GM19023 (cell line): Measurements from ENCODE around the gene DBX2.
"Not testable (repeated sequence)": the region's sequence is repeated elsewhere in the genome, so short reads cannot be mapped to it uniquely, and the experiment has no call there.

Experiments used
- ATAC-seq: cut with Tn5 transposase; IDR thresholded peaks from one replicate; pipeline ENCODE4 v1.9.1; 2021; ENCODE audit warnings: mild to moderate bottlenecking, moderate library complexity; ENCODE audit not compliant: unreplicated experiment

Gene DBX2

GRCh38 chr12:45012749-45013148 lies 38.1 kb downstream of the DBX2 start:
- ATAC-seq = no peak

- ATAC-seq = no peak
Observed at GRCh38 chr12:45010059-45010458, 40.8 kb downstream of the DBX2 start.

GRCh38 chr12:45008211-45008610 lies 42.7 kb downstream of the DBX2 start:
- no peak for ATAC-seq

- ATAC-seq = no peak
Observed at GRCh38 chr12:44999355-44999754, 51.5 kb downstream of the DBX2 start.

DNA sequence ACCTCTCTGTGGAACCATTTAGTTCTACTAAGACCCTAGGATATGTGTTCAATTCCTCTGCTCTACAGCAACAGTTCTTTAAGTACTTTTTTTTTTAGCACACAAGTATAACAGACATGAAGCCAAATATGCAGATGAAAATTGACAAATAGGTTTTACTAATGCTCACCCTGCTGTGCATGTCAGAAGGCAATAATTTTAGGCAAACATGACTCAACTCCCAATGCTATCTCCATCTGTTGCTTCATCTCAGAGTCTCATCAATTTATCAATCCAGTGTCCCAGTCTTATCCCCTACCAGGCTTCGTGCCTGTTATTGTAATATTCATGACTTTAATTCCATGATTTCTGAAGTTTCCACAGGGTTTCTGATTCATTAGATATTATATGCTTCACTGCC lies 57.7 kb downstream of the DBX2 start:
- no peak for ATAC-seq

DNA sequence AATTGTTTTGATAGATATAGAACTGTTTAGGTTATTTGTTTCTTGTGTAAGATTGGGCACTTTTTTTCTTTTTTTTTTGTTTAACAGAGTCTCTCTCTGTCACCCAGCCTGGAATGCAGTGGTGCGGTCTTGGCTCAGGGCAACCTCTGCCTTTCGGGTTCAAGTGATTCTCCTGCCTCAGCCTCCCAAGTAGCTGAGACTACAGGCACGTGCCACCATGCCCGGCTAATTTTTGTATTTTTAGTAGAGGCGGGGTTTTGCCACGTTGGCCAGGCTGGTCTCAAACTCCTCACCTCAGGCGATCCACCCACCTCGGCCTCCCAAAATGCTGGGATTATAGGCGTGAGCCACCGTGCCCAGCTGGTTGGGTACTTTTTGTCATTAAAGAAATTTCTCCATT lies 66.0 kb downstream of the DBX2 start:
- ATAC-seq = not testable (repeated sequence)

- ATAC-seq = no peak
Observed at GRCh38 chr12:44979918-44980317, 71.0 kb downstream of the DBX2 start.

GRCh38 chr12:44976246-44976645 lies 74.7 kb downstream of the DBX2 start:
- ATAC-seq = no peak

DNA sequence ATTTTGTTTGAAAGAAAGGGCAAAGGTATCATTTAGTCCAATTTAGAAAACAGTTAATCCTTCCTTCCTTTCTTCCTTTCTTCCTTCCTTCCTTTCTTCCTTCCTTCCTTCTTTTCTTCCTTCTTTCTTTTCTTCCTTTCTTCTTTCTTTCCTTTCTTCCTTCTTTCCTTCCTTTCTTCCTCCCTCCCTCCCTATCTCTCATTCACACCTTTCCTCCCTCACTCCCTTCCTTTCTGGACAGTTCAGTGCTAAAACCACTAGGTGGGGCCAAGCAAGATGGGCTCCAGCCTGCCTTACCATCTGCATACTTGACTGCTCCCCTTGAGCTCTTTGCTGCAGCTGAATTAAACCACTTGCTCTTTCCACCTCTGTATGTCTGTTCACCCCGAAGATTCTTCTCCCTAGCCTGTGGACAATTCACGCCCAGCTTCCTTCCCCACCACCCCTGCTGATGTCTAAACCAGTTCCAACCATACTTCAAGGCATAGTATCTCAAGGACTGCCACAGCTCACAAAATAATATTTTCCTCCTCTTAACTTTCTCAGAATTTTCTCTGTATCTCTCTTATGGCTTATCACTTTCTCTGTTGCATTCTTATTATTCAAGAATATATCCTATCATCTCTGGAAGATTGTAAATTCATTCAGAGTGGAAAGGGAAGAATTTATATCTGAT lies 78.0 kb downstream of the DBX2 start:
- no peak for ATAC-seq

DNA sequence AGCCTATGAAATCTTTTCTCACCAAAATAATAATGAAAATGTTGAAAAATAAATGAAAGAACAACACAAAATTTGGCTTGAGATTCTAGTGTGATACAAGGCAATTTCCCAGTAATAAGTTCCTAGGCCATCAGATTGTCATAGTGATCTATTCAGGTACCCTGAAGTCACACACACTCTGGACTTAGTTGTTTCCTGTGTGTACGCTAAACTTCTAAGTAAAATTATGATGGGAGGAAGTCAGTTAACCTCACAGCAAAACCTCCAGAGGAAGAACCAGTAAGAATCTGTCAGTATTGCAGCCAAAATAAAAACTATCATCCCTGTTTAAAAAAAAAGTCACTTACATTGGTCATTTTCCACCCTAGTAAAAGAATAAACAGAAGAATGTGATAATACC lies 81.9 kb downstream of the DBX2 start:
- ATAC-seq = no peak
